Naive B cell (primary cell): Measurements from ENCODE around the gene ZNF423. TPM values are rescaled to one million over a fixed set of nuclear protein-coding genes. Genes with fewer than 3 reads are reported as not detected.
A peak's percentile ranks its signal among the peaks of the same experiment; 100 is the strongest.

ENCODE experiments used
- ATAC-seq, 2 donors: fragments of 150-1000 bp; cut with Tn5 transposase; 2 replicates each; pipeline ENCODE4 v1.10.0; 2021; ENCODE audit warnings: low read depth in 2 of 2, mild to moderate bottlenecking in 2 of 2, moderate library complexity in 2 of 2
- DNase-seq: peaks from one replicate; pipeline ENCODE4 v3.0.0; 2022
- H3K27ac Mint-ChIP-seq, 6 donors: one replicate each; pipeline ENCODE4 v1.8.0; 2020 to 2022; ENCODE audit warnings: mild to moderate bottlenecking in 6 of 6, mixed read lengths in 6 of 6, moderate library complexity in 5 of 6, inconsistent platforms in 2 of 6
- H3K27me3 Mint-ChIP-seq, 3 donors: one replicate each; pipeline ENCODE4 v1.8.0; 2021 to 2022; ENCODE audit warnings: mixed read lengths in 3 of 3, mild to moderate bottlenecking in 1 of 3
- H3K36me3 Mint-ChIP-seq, 2 donors: one replicate each; pipeline ENCODE4 v1.8.0; 2020 to 2022; ENCODE audit warnings: mixed read lengths in 2 of 2, inconsistent platforms in 1 of 2, mild to moderate bottlenecking in 1 of 2
- H3K4me1 Mint-ChIP-seq, 3 donors: one replicate each; pipeline ENCODE4 v1.8.0; 2020 to 2022; ENCODE audit warnings: mixed read lengths in 3 of 3, inconsistent platforms in 1 of 3, mild to moderate bottlenecking in 1 of 3, moderate library complexity in 1 of 3
- H3K4me3 Mint-ChIP-seq, 8 donors: one replicate each; pipeline ENCODE4 v1.8.0; 2020 to 2022; ENCODE audit warnings: mild to moderate bottlenecking in 8 of 8, mixed read lengths in 8 of 8, moderate library complexity in 8 of 8, inconsistent platforms in 2 of 8
- H3K9me3 Mint-ChIP-seq, 7 donors: one replicate each; pipeline ENCODE4 v1.8.0; 2020 to 2022; ENCODE audit warnings: mixed read lengths in 7 of 7, mild to moderate bottlenecking in 5 of 7, inconsistent platforms in 2 of 7, moderate library complexity in 1 of 7
- polyA plus RNA-seq, 6 donors: library from polyadenylated mRNA; unstranded; fragments of 300-500 nt; fragmentation: Illumina TruSeq; gene quantifications; one replicate each; pipeline ENCODE4 v1.2.3, GENCODE V29; 2021; ENCODE audit warnings: low read depth in 6 of 6

The ZNF423 gene
- polyA plus RNA-seq, 6 donors from 2014 or later = not detected

GRCh38 chr16:49550140-49550539 lies 305.8 kb downstream of the ZNF423 start:
- ATAC-seq = no peak
- Mint-ChIP-seq H3K36me3 (no peaks in the 10 kb centered on the region), H3K27ac (no peak overlapping the region), H3K9me3 (no peaks in the 10 kb centered on the region), H3K27me3 (no peaks in the 10 kb centered on the region), H3K4me1 (no peaks in the 10 kb centered on the region), H3K4me3 (no peak overlapping the region)
- DNase-seq = no peak

DNA sequence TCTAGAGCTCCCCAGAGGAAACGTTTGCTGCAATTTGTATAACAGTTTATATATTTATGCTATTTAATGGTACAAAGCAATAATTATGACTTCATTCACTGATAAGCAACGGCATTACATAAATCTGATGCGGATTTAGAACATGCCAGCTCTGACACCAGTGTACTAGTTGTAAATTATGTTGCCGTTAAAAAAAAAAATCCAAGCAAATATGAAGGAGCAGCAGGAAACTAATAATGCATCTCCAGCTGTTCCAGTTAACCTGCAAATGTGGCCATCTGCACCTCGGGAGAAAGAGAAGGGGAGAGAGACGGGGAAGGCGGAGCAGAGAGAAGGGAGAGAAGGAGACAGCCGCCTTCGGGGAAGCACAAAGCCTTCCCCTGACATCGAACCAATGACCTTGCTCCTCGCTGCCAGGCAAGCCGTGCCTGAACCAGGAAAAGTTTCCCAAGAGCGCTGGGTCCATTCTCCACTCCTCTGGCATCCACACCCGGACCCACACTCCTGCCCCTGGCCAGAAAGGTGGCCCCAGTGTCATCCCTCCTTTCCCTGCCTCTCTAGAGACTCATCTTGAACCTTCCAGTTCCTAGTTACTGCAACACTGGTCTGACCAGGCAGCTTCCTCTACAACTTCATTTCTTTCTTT lies 307.5 kb downstream of the ZNF423 start:
- no peak for ATAC-seq
- no peaks in the 10 kb centered on the region for H3K27me3 Mint-ChIP-seq
- no peak for DNase-seq
- H3K9me3 Mint-ChIP-seq = no peaks in the 10 kb centered on the region
- H3K27ac Mint-ChIP-seq = no peak overlapping the region
- H3K36me3 Mint-ChIP-seq = no peaks in the 10 kb centered on the region
- H3K4me1 Mint-ChIP-seq = no peaks in the 10 kb centered on the region
- no peak overlapping the region for H3K4me3 Mint-ChIP-seq

- no peak for ATAC-seq
- H3K27ac Mint-ChIP-seq = no peak overlapping the region
- H3K4me3 Mint-ChIP-seq = no peak overlapping the region
- DNase-seq = no peak
- no peaks in the 10 kb centered on the region for H3K36me3 Mint-ChIP-seq
- H3K4me1 Mint-ChIP-seq = no peaks in the 10 kb centered on the region
- no peaks in the 10 kb centered on the region for H3K9me3 Mint-ChIP-seq
- H3K27me3 Mint-ChIP-seq = no peaks in the 10 kb centered on the region
Measured at GRCh38 chr16:49547448-49547847, 308.5 kb downstream of the ZNF423 start.

GRCh38 chr16:49546735-49547134 lies 309.2 kb downstream of the ZNF423 start:
- H3K36me3 Mint-ChIP-seq = no peaks in the 10 kb centered on the region
- ATAC-seq (no peak), DNase-seq (no peak)
- no peak overlapping the region for H3K27ac Mint-ChIP-seq
- no peak overlapping the region for H3K4me3 Mint-ChIP-seq
- H3K9me3 Mint-ChIP-seq = peaks cover 0 to 4% (median under 1%) of the 10 kb centered on the region in 7 donors
- no peaks in the 10 kb centered on the region for H3K4me1 Mint-ChIP-seq
- no peaks in the 10 kb centered on the region for H3K27me3 Mint-ChIP-seq

DNA sequence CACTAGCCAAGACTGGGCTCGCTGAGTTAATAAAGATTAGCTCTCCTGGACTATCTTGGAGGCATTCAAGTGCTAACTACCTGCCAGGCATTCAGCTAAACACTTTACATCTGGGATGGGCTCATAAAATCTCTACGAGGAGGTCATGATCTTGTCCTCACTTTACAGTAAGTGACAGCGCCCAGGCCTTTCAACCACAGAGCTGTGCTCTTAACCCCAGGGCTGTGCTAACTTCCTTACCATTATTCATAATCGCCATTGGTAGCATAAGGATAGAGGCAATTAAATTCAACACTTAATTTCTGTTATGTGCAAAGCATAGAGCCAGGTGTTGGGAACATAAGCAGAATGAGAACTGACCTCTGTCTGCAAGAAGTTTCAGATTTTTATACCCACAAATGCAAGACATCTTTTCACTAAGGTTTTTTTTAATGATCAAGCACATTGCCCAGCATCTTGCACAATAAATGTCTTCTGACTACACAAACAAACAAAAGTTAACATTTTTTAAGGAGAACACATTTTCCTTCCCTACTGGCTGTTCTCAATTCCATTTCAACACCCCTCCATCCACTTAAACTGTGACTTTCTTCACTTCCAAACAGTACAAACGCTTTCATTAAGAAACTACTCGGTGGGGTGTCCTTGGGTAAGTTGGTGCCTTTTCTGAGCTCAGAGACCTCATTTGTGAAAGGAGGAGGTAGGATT lies 310.0 kb downstream of the ZNF423 start:
- no peak overlapping the region for H3K4me3 Mint-ChIP-seq
- ATAC-seq (no peak), DNase-seq (no peak)
- no peaks in the 10 kb centered on the region for H3K27me3 Mint-ChIP-seq
- no peaks in the 10 kb centered on the region for H3K36me3 Mint-ChIP-seq
- H3K4me1 Mint-ChIP-seq = no peaks in the 10 kb centered on the region
- no peak overlapping the region for H3K27ac Mint-ChIP-seq
- peaks cover 0 to 10% (median 6%) of the 10 kb centered on the region in 7 donors for H3K9me3 Mint-ChIP-seq

GRCh38 chr16:49545243-49545642 lies 310.7 kb downstream of the ZNF423 start:
- Mint-ChIP-seq H3K4me1 (no peaks in the 10 kb centered on the region), H3K4me3 (no peak overlapping the region), H3K9me3 (peaks cover 0 to 10% (median 6%) of the 10 kb centered on the region in 7 donors), H3K27me3 (no peaks in the 10 kb centered on the region), H3K27ac (no peak overlapping the region), H3K36me3 (no peaks in the 10 kb centered on the region)
- ATAC-seq (no peak), DNase-seq (no peak)

DNA sequence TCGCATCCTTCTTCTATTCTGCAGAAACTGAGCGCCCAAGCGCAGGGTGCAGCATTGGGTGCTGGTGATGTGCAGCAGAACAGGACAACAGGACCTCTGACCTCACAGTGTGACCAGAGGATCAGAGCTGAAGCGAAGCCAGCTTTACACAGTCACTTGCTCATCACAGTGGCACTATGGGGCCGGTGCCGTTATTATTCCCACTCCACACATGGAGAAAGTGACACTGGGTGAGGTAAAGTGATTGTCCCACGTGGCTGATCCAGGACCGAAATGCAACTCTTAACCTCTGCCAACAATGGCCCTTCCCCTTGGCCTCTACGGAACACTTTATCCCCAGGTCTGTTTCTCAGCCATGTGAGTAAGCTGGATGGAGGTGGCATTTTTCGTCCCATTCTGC lies 311.1 kb downstream of the ZNF423 start:
- H3K27ac Mint-ChIP-seq = no peak overlapping the region
- ATAC-seq (no peak), DNase-seq (no peak)
- no peaks in the 10 kb centered on the region for H3K27me3 Mint-ChIP-seq
- peaks cover 0 to 10% (median 6%) of the 10 kb centered on the region in 7 donors for H3K9me3 Mint-ChIP-seq
- H3K4me3 Mint-ChIP-seq = no peak overlapping the region
- no peaks in the 10 kb centered on the region for H3K4me1 Mint-ChIP-seq
- H3K36me3 Mint-ChIP-seq = no peaks in the 10 kb centered on the region

GRCh38 chr16:49543631-49543946 lies 312.3 kb downstream of the ZNF423 start:
- H3K4me1 Mint-ChIP-seq = no peaks in the 10 kb centered on the region
- no peak overlapping the region for H3K27ac Mint-ChIP-seq
- no peaks in the 10 kb centered on the region for H3K36me3 Mint-ChIP-seq
- H3K27me3 Mint-ChIP-seq = no peaks in the 10 kb centered on the region
- no peak overlapping the region for H3K4me3 Mint-ChIP-seq
- ATAC-seq (no peak), DNase-seq (no peak)
- peaks cover 0 to 10% (median 6%) of the 10 kb centered on the region in 7 donors for H3K9me3 Mint-ChIP-seq

GRCh38 chr16:49542946-49543630 lies 312.8 kb downstream of the ZNF423 start:
- Mint-ChIP-seq H3K27me3 (no peaks in the 10 kb centered on the region), H3K27ac (no peak overlapping the region), H3K9me3 (peaks cover 0 to 10% (median 6%) of the 10 kb centered on the region in 7 donors), H3K36me3 (no peaks in the 10 kb centered on the region), H3K4me3 (no peak overlapping the region), H3K4me1 (no peaks in the 10 kb centered on the region)
- ATAC-seq (no peak), DNase-seq (no peak)

DNA sequence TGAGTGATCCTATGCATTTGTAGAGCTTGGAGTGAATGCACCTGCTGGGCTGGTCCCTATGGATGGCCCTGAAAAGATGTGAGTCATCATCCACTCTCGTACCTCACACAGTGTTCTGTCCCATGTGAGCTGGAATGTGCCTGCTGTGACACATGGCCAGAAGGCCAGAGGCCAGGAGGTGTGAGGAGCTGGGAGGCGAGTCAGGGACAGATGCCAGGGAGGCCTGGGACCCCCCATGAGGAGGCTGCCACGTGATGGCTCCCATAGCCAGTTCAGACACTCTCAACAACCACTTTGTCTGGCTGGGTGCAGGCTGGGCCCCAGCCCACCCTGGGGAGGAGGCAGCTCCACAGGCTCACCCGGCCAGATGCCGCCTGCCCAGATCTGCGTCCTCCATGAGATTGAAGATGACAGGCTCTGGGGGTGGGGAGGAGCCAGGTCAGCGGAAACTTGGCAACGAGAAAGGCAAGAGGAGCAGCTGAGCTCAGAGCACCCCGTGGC lies 313.5 kb downstream of the ZNF423 start:
- no peak overlapping the region for H3K4me3 Mint-ChIP-seq
- H3K27ac Mint-ChIP-seq = no peak overlapping the region
- DNase-seq (no peak), ATAC-seq (no peak)
- no peaks in the 10 kb centered on the region for H3K27me3 Mint-ChIP-seq
- no peaks in the 10 kb centered on the region for H3K4me1 Mint-ChIP-seq
- no peaks in the 10 kb centered on the region for H3K36me3 Mint-ChIP-seq
- peaks cover 0 to 10% (median 6%) of the 10 kb centered on the region in 7 donors for H3K9me3 Mint-ChIP-seq

DNA sequence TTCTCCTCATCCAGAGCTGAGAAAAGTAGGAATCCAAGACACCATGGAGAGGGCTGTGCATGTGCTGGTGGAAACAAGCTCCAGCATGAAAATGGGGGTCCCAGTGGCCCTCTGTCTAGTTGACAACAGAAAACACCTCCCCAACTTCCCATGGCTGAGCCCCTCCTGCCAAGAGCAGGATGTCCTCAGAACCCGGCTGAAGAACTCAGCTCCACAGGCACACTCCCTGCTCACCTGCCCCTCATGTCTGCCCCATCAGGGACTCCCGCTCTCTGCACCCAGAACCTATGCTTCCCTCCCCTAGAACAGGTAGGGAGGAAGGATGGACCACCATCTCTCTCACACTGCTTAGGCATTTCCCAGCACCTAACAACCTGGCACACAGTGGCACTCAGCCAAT lies 315.1 kb downstream of the ZNF423 start:
- Mint-ChIP-seq H3K27ac (peak overlapping the region in 1 of 6 donors; percentile 19), H3K36me3 (no peaks in the 10 kb centered on the region), H3K27me3 (no peaks in the 10 kb centered on the region), H3K4me3 (no peak overlapping the region), H3K4me1 (no peaks in the 10 kb centered on the region), H3K9me3 (peaks cover 0 to 10% (median 6%) of the 10 kb centered on the region in 7 donors)
- DNase-seq = no peak
- ATAC-seq = no peak

DNA sequence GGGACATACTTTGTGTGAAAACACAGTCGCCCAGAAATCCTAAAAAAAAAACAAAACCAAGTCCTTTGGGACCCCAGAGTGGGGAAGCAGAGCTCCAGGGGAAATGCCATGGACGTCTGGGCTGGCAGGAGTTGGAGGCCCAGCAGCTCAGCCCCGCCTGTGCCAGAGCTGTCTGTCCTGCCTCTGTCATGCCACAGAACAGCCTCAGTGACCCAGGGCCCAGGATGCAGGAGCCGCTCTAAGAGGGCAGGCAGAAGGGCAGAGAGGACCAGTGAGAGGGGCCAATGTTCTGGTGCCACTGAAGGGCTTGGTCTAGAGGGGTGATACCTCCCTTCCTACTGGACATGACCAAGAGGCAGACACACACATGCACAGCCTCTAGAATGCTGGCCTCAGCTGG lies 316.2 kb downstream of the ZNF423 start:
- no peak overlapping the region for H3K4me3 Mint-ChIP-seq
- no peak overlapping the region for H3K27ac Mint-ChIP-seq
- H3K9me3 Mint-ChIP-seq = peaks cover 0 to 10% (median 6%) of the 10 kb centered on the region in 7 donors
- no peak for DNase-seq
- no peaks in the 10 kb centered on the region for H3K27me3 Mint-ChIP-seq
- no peaks in the 10 kb centered on the region for H3K4me1 Mint-ChIP-seq
- H3K36me3 Mint-ChIP-seq = no peaks in the 10 kb centered on the region
- ATAC-seq = no peak

GRCh38 chr16:49537924-49538459 lies 317.9 kb downstream of the ZNF423 start:
- no peak overlapping the region for H3K27ac Mint-ChIP-seq
- H3K27me3 Mint-ChIP-seq = peaks cover 0 to 5% (median 0%) of the 10 kb centered on the region in 3 donors
- H3K4me3 Mint-ChIP-seq = no peak overlapping the region
- H3K9me3 Mint-ChIP-seq = peaks cover 0 to 10% (median 6%) of the 10 kb centered on the region in 7 donors
- no peaks in the 10 kb centered on the region for H3K36me3 Mint-ChIP-seq
- ATAC-seq = no peak
- no peaks in the 10 kb centered on the region for H3K4me1 Mint-ChIP-seq
- DNase-seq = no peak
